Measurements from ENCODE around the gene TGFBR1.
"Not testable (repeated sequence)": the region's sequence is repeated elsewhere in the genome, so short reads cannot be mapped to it uniquely, and the experiment has no call there.

Gene TGFBR1

DNA sequence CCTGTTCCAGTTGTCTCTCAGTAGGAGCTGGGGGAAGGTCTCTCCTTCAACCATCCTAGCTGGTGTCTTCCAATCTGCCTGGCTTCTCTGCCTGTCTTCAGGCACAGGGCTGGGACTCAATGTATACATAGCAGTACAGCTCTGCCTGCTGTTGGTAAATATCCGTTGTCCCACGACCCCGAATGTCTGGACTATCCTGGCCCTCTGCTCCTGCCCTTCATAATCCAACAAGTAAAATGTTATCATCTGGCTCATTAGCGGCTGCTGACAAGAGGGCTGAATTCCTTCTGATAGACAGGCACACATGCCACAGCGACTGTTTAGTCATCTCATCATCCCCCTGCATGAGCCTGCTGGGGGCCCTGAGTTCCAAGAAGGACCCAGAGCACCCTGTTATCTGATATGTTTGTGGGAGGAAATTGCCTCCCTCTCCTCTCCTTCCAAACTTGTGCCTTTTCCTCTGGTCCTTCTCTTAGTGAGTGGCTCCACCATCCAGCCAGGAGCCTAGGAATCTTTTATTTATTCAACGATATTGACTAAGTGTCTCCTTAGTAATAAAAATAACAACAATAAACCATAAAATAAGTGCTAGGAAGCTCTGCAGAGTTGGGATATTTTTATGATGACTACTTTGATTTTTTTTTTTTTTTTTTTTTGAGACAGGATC, 29.5 kb upstream of the TGFBR1 start:
- DNase-seq (ENCODE audit: low read depth in 2 of 3, low spot score in 1 of 3): no peak

DNA sequence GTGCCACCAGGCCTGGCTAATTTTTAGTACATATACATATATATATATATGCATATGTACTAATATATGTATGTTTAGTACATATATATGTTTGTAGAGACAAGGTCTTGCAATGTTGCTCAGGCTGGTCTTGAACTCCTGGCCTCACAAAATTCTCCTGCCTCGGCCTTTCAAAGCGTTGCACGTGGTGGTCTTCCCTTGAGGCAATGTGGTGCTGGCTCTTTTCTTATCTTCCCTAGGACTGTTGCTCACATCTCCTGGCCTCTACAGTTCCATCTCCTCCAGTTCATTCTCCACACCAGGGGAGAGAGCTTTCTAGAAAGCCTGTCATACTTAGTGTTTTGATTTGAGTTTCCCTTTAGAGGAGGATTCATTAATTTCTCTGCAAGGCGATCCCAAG, 28.9 kb upstream of the TGFBR1 start:
- no peak for DNase-seq (ENCODE audit: low read depth in 2 of 3, low spot score in 1 of 3)

DNA sequence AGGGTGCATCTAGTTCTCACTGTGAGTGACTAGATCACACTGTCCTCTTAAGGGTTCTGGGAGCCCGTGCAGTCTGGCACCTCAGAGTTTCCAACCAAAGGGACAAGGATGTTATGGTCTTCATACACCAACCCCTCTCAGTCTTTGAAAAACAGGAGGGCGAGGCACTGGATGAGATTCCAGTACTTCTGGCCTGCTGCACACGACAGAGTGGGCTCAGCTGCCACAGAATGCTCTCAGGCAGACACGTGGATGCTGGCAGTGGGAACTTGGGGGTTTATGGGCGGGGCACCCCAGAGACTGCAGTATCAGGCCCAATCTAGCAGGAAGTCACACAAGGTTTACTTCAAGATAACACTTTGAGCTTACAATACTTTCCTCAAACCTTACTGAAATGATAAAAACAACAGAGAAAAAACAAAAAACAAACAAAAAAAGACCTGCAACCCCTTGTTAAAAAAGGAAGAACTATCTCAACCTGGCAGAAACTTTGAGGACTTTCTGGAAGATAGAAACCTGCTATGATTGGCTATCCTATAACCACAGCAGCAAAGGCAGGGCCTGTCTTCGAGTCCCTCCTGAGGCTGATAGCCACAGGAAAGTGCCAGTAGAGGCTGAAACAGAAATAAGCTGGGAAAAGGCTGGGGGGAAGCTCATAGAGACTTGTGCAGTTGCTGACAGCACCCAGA, 28.3 kb upstream of the TGFBR1 start:
- DNase-seq (ENCODE audit: low read depth in 2 of 3, low spot score in 1 of 3): no peak

DNA sequence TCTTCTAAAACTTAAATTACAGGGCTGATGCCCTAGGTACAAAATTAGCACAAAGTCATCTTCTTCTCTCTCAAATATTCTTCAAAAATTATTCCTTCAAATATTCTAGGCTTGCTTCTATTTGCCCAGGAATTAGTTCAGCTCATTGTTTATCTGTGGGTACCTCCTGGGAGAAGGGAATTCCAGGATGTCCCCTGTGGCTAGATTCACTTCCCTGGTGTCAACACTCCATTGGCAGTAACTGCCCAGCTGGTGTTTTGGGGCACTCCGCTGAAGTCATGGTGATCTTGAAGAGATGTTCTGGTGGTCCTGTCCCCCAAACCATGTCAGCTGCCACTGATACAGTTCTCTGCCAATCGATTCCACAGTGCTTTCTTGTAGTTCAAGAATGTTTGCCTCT, 26.2 kb upstream of the TGFBR1 start:
- DNase-seq (ENCODE audit: low read depth in 2 of 3, low spot score in 1 of 3): no peak

DNA sequence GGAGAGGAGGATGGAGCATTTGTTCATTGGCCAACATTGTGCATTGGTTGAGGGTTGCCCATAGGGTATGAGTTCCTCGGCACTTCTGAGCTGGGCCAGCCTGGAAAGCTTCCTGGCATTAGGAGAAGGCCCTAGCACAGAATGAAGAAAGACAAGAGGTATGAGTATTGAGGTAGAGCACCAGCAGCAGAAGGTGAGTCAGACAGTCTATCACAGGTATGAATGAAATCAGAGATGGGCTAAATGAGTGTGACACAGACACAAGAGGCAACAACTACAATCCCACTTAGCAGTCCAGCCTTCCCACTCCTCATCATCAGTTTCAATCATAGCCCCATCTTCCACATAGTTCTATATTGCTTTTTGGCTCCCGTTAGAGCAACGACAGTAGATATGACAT, 25.4 kb upstream of the TGFBR1 start:
- DNase-seq (ENCODE audit: low read depth in 2 of 3, low spot score in 1 of 3): no peak

DNA sequence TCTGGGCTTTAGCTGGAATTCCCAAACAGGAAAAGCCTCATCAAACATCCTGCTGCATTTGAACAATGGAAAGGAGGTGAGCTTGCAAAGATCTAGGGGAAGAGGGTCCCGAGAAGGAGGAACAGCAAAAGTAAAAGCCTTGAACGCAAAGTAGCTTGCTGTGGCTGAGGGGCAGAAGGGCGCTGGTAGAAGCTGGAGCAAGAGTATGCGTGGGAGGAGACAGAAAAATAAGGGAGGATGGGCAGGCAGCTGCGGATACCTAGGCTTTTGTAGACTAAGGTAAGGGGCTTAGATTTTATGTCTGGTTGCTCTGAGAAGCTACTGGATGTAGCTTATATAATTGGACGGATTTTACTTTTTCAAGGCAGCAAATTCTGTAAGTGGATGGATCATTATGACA, 21.9 kb upstream of the TGFBR1 start:
- DNase-seq (ENCODE audit: low read depth in 2 of 3, low spot score in 1 of 3): no peak

DNA sequence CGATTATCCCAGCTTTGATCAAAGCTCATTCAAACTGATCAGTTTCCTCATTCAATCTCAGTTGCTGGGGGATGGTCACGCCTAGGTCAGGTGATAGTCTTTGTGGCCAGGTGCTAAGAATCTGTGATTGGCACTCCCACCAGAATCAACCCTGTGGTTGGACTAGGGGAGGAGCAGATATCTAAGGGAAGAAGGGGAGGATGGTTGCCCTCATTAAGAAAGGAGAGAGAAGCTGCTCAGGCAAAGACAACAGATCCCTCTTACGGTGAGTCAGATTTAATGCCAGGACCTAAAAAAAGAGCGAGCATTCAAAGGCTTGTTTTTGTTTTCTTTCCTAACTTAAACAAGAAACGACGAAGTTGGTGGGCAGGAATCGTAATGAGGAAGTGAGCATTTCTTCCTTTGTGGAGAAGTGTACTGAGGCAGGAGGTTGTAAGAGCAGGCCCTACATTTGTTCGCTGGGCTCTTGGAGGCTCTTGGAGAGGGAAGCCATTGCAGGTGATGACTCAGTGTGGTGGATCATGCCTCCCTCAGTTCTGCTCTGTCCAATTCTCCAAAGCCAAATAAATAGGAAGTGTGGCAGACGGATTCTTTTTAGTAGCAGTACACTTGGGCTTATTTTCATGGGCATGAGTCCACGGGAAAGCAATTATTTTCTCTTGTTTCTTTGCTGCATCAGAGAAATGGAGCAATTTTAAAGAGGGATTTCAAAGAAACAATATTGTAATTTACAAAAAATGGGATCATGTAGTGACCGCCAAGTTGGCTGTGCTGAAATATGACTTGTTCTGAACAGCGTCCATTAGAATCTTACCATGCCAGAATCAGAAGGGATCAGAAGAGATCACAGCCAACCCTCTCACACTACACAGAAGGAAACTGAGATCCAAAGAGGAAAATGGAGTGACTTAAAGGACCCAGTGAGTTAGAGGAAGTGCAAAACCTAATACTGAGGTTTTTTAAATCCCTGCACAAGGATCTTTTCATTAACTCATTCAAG, 18.7 kb upstream of the TGFBR1 start:
- DNase-seq (ENCODE audit: low read depth in 2 of 3, low spot score in 1 of 3): no peak

DNA sequence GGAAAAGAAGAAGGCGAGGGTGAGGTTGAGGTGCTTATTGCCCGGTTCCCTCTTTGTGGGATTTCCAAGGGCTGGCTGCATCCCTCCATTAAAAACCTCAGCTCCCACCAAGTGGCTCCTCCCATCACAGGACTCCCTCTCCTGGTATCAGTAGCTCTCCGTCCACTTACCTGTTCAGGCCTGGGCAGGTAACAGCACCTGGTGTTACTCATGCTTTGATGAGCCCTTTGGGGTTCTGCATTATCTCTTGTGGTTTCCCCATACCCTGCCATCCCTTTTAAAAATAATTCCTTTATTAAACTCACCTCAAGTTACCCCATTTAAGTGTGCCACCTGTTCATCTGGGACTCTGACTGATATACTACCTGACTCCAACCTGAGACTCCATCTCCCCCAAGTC, 17.5 kb upstream of the TGFBR1 start:
- DNase-seq (ENCODE audit: low read depth in 2 of 3, low spot score in 1 of 3): no peak

DNA sequence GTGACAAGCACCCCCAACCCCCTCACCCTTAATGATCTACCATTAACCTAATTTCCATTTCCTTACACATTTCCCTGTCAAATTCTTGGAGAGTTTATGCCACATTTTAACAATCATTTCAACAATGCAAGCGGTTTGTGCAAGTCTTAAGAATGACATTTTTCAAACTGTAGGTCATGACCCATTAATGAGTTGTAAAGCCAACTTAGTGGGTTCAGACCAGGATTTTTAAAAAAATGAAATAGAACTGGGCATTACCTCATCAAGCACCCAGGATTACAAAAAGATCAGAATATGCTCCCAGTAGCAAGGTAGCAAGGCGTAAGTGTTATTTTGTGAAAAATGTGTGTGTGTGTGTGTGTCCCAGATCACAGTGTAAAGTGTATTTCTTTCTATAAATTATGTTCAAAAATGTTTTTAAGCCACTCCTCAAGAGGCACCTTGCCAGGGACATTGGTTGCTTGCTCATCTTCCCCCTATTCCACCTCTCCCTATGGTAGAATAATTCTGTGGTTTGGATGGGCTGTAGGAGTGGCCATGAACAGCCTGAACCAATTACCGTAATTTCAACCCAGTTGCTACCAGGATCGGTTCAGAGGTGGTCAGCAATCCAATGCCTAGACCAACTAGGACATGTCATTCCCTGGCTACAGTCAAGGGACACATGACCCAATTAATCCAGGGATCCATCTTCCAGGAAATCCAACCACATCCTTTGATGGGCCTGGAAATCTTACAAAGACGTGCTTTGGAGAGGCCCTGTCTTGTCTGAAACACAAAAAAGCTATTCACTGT, 14.4 kb upstream of the TGFBR1 start:
- no peak for DNase-seq (ENCODE audit: low read depth in 2 of 3, low spot score in 1 of 3)

DNA sequence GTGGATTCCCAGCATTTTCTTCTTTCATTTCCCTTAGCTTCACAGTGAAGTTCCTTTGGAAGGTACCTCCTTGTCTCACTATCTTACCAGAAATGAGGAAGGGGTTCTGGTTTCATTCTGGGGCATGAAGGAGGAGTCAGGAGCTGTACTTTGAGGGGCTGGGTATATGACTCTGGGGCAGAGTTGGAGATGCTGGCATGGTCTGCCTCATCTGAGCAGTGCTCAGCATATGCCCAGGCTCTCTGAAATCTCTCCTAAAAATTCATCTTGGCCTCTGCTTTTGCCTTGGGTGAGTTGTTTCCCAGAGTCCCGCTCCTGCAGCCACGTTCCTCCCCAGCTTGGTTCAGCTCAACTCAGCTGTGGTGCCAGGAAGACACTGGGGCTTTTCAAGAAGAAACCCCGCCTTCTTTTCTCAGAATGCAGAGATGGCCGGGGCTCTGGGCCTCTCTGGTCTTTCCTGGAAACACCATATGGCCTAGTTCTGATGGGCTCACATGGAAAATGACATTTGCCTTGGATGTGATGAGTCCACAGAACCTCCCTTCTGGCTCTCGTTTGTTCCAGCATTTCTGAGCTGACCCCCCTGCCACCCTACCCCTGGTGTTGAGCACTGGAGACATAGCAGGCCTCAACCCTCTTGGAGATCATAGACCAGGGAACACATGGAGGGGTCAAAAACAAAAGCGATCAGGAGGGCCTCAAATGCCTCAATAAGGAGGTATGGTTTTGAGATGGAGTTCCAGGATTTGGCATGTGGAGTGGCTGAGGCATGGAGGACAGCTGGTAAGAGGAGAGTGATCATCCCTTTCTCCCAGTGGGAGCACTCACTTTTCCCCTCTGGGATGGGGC, 12.0 kb upstream of the TGFBR1 start:
- peak in 1 of 3 donors; percentile 46 for DNase-seq (ENCODE audit: low read depth in 2 of 3, low spot score in 1 of 3)

DNA sequence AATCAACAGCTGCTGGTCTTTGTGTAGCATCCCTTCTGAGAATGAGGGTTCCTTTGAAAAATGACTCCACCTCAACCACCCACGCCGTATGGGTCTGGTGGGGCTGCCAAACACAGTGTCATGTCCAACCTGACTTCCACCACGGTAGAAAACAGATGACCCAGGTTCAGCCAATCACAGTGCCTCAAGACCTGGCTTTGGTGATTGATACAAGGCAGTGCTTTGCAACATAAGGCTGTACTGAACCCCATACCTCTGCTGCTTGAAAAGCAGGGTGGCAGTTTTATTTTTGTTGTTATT, 11.5 kb upstream of the TGFBR1 start:
- peak in 1 of 3 donors; percentile 17 for DNase-seq (ENCODE audit: low read depth in 2 of 3, low spot score in 1 of 3)

DNA sequence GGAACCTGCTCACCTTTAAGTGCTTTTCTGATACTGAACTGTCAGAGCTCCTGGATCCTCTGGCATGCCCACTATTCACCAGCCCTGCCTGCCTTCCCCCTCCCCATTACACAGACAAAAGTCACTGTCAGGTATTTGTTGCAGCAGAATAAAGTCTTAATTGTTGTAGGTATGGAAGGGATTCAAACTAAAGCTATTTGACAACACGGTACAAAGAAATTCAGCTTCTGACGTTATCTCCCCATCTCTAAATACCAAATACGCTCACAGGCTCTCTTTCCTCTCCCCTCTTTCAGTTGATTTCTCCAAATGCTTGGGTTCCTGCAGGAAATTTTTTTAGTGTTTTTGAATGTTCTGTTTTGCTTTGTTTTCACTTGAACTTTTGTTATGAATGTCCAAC, 9.3 kb upstream of the TGFBR1 start:
- DNase-seq (ENCODE audit: low read depth in 2 of 3, low spot score in 1 of 3): no peak

DNA sequence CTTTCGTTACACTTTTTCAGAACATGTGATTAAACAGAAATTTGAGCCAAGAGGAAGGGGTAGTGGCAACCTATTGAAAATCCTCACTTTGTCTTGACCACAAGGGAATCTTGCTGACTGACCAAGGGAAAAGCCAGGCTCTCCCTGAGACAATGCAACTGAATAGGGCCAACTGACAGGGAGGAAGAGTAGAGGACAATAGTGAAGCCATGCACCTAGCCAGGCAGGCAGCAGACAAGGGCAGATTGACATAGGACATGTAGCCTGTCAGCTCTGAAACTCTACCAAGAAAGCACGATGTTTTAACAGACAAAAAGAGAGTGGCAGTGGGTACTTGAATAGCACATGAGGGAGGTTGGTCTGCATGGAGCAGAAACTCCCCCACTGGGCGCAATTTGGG, 8.5 kb upstream of the TGFBR1 start:
- DNase-seq (ENCODE audit: low read depth in 2 of 3, low spot score in 1 of 3): no peak

DNA sequence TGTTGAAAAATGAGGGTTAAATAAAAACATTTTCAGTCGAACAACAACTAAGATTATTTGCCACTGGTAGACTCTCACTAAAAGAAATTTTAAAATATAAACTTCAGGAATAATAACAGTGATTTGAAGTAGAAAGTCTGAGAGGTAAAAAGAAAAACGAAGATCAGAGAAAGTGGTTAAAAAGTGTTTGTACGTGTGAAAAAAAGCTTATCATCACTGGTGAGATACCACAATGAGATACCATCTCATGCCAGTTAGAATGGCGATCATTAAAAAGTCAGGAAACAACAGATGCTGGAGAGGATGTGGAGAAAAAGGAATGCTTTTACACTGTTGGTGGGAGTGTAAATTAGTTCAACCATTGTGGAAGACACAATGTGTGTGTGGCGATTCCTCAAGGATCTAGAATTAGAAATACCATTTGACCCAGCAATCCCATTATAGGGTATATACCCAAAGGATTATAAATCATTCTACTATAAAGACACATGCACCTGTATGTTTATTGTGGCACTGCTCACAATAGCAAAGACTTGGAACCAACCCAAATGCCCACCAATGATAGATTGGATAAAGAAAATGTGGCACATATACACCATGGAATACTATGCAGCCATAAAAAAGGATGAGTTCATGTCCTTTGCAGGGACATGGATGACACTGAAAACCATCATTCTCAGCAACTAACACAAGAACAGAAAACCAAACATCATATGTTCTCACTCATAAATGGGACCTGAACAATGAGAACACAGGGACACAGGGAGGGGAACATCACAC, 4.9 kb upstream of the TGFBR1 start:
- not testable (repeated sequence) for DNase-seq (ENCODE audit: low read depth in 2 of 3, low spot score in 1 of 3)

DNA sequence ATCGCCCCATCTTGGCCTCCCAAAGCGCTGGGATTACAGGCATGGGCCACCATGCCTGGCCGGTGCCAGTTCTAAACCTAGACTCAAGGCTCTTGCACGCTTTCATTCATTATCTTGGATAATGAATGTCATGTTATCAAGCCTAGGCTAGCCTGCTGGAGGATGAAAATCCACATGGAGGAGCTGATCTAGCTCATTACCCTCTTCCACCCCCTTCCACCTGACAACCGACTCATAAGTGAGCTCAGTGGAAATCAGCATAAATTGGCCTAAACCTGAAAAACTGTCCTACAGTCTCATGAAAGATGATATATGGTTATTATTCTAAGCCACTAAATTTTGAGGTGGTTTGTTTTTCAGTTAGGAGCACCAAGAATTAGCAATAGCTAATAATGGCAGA, 3.6 kb upstream of the TGFBR1 start:
- no peak for DNase-seq (ENCODE audit: low read depth in 2 of 3, low spot score in 1 of 3)

DNA sequence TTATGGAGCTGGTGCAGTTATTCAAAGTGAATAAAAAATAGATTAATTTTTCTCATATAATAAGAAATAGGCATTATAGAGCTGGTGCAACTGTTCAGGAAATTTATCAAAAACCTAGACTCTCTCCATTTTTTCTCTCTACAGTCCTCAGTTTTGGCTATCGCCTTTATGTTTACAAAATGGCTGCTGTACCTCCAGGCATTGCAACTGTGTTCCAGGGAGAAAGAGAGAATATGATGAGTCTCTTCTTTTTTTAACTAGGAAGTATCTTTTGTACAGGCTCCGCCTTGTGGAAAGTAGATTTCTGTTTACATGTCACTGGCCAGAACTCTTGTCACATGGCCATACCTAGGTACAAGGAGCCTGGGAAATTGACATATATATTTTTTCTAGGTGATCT, 3.1 kb upstream of the TGFBR1 start:
- no peak for DNase-seq (ENCODE audit: low read depth in 2 of 3, low spot score in 1 of 3)

DNA sequence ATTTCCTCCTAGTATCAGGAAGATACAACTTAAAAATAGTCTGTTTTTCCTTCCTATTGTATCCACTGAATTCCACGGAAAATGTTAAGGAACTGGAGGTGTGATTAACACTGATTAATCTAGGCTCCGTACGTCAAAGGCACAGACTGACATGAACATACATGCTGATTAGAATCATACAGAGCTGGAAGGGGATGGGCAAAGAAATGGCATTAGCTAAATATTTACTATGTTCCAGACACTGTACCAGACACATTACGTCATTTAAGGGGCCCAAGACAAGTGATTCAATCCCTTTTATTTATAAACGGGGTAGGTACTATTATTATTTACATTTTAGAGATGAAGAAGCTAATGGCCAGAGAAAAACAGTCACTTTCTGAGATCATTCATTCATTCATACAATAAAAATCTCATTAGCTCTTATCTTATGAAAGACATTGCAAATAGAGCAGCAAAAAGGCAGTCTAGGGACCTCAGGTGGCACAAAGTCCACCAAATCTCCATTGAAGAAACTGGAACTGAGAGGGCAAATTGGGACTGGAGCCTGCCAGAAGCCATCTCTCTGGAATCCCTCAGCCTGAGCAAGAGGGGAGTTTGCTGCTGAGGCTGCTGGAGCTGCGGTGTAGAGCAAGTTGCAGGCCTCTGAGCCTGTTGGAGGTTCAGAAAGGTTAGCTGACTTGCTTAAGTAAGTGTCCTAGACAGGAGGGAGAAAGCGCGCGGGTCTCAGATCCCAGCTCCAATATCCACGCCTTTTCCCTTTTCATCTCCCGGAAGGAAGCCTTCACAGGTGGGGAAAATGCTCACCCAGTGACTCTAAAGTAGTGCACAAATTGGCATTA, 1.6 kb upstream of the TGFBR1 start:
- no peak for DNase-seq (ENCODE audit: low read depth in 2 of 3, low spot score in 1 of 3)

DNA sequence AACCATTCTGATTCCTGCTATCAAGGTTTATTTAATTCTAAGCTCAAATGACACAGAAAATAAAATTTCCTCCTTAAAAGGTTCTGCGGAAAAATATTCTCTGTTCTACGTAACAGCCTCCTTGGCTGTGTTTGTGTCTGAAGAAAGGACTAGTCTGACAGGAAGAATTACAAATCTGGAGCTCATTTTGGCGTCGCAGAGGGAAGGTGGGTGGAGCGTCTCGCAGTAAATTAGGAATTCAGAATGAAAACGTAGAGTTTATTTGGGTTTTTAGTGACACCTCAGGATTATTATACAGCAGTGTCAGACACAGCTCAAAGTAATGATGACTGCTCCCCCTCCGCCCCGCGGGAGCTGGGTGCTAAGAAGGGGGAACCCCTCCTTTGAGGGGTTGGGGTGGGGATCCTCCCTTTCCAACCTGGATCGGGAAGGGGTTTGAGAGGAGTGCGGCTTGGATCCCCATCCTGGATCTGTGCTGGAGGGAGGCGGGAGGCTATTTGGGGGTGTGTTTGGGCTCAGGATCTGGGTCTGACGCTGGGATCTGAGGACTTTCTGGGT, 933 bp upstream of the TGFBR1 start:
- no peak for DNase-seq (ENCODE audit: low read depth in 2 of 3, low spot score in 1 of 3)
